T-helper 17 cell (primary cell): ENCODE data around the gene TENM4. TPM values are rescaled to one million over a fixed set of nuclear protein-coding genes. Genes with fewer than 3 reads are reported as not detected.

Experiments
- ATAC-seq: fragments of 150-1000 bp; cut with Tn5 transposase; 2 replicates; pipeline ENCODE4 v1.10.0; 2021; ENCODE audit warnings: mild to moderate bottlenecking, moderate library complexity
- DNase-seq, 3 donors: peaks; one replicate each; pipeline versions ENCODE4 v3.0.0 to v3.0.0-alpha.2; 2020 to 2021
- H3K9me3 ChIP-seq: one replicate; pipeline ENCODE4 v1.7.0; 2013; ENCODE audit warnings: low read length, mild to moderate bottlenecking; ENCODE audit not compliant: control insufficient read depth, poor library complexity, severe bottlenecking
- H3K27ac Mint-ChIP-seq: one replicate; pipeline ENCODE4 v1.8.0; 2022; ENCODE audit warnings: mild to moderate bottlenecking, moderate library complexity, mixed read lengths
- H3K27me3 Mint-ChIP-seq: one replicate; pipeline ENCODE4 v1.8.0; 2022; ENCODE audit warnings: mixed read lengths
- H3K36me3 Mint-ChIP-seq: one replicate; pipeline ENCODE4 v1.8.0; 2022; ENCODE audit warnings: low read depth, mixed read lengths
- H3K4me1 Mint-ChIP-seq: one replicate; pipeline ENCODE4 v1.8.0; 2022; ENCODE audit warnings: mild to moderate bottlenecking, mixed read lengths
- H3K4me3 Mint-ChIP-seq: one replicate; pipeline ENCODE4 v1.8.0; 2022; ENCODE audit warnings: mild to moderate bottlenecking, moderate library complexity, mixed read lengths
- total RNA-seq, 4 donors: library from RNA in 2 of 4; stranded (reverse) in 2 of 4; gene quantifications; one replicate each; pipeline ENCODE4 v1.2.3 and lab custom pipeline; 2022 to 2026

The TENM4 gene
- total RNA-seq, 2 donors from 2014 or later, result 0.31 to 0.97 TPM

GRCh38 chr11:78952890-78953289 lies 487.9 kb downstream of the TENM4 start:
- no peak overlapping the region for H3K4me3 Mint-ChIP-seq
- ATAC-seq, result no peak
- no peaks in the 10 kb centered on the region for H3K4me1 Mint-ChIP-seq

DNA sequence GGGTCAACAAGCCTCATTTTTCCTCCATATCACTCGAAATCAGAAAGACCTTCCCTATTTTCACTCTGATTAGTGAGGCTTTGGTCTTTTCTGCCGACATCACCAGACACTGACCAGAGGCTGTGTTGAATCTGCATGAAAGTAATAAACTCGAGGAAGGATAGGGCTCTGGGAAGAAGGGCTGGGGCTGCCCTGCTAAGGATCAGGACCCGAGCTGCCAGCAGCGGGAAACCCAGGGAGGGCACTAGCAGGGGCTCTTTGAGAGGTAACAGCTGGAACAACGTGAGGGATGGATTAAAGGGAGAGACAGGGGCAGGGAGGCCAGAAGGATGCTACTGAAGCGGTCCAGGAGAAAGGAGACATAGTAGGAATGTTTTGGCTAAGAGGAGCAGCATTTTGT lies 488.7 kb downstream of the TENM4 start:
- no peaks in the 10 kb centered on the region for H3K9me3 ChIP-seq
- no peak overlapping the region for H3K27ac Mint-ChIP-seq
- DNase-seq (no peak), ATAC-seq (no peak)
- peaks cover 30% of the 10 kb centered on the region for H3K27me3 Mint-ChIP-seq
- H3K4me1 Mint-ChIP-seq, result no peaks in the 10 kb centered on the region
- H3K4me3 Mint-ChIP-seq, result no peak overlapping the region
- H3K36me3 Mint-ChIP-seq, result no peaks in the 10 kb centered on the region

More at GRCh38 chr11:78952890-78953289, 487.9 kb downstream of the TENM4 start:
- DNase-seq, result no peak
- no peaks in the 10 kb centered on the region for H3K9me3 ChIP-seq
- Mint-ChIP-seq H3K27me3 (peaks cover 30% of the 10 kb centered on the region), H3K27ac (no peak overlapping the region), H3K36me3 (no peaks in the 10 kb centered on the region)

DNA sequence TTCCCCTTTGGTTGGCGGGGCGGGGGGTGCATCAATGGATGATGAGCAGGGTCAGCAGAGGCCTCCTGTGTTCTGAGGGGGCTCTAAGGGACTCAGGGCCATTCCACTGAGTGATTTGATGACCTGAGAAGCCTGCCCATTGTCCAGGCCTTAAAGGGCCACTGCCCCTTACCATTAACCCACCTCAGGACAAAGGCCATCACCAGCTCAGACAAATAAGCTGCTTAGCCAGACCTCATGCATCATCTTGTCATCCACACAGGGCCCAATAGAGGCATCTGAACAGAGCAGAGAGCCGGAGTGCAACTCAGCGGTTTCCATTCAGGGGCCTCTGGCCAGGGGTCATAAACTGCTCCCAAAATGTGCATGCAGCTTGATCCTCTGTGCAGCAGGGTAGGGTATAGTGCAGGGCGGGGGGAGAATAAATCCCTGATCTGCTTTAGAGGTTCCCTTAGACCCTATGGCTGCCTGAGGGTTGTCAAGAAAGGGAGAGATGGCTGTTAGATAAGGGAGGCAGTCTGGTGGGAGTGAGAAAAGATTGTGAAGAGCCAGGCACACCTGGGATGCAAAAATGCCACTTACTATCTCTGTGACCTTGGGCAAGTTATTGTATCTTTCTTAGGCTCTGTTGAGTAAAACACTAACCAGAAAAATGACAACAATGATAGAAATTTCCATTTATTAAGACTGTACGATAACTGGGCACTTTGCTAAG lies 490.7 kb downstream of the TENM4 start:
- Mint-ChIP-seq H3K4me3 (no peak overlapping the region), H3K27ac (no peak overlapping the region), H3K27me3 (peaks cover 25% of the 10 kb centered on the region), H3K36me3 (no peaks in the 10 kb centered on the region), H3K4me1 (no peaks in the 10 kb centered on the region)
- no peak for ATAC-seq
- no peak for DNase-seq
- H3K9me3 ChIP-seq, result no peaks in the 10 kb centered on the region

GRCh38 chr11:78946945-78947902 lies 493.6 kb downstream of the TENM4 start:
- no peaks in the 10 kb centered on the region for H3K36me3 Mint-ChIP-seq
- H3K4me1 Mint-ChIP-seq, result no peaks in the 10 kb centered on the region
- peaks cover 23% of the 10 kb centered on the region for H3K27me3 Mint-ChIP-seq
- DNase-seq, result no peak
- no peak for ATAC-seq
- no peak overlapping the region for H3K4me3 Mint-ChIP-seq
- H3K27ac Mint-ChIP-seq, result no peak overlapping the region
- no peaks in the 10 kb centered on the region for H3K9me3 ChIP-seq

DNA sequence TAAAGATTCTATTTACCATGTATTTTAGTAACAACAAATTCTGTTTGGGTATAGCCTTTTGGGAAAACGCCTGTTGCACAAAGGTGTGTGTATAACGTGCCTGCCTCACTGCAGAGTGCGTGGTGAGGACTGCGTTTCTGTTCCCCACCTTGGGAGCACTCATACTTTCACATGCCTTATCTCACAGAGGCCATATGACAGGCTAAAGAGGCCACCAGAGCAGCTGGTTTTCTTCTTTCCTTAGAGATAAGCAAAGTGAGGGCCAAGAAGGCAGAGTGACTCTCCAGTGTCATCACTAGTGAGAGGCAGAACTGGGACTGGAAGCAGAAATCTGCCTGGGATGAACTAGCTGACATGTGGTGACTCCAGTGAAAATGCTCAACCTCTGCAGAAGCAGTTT lies 497.0 kb downstream of the TENM4 start:
- H3K36me3 Mint-ChIP-seq, result no peaks in the 10 kb centered on the region
- H3K27ac Mint-ChIP-seq, result no peak overlapping the region
- H3K4me1 Mint-ChIP-seq, result no peaks in the 10 kb centered on the region
- H3K9me3 ChIP-seq, result no peaks in the 10 kb centered on the region
- ATAC-seq (no peak), DNase-seq (no peak)
- H3K27me3 Mint-ChIP-seq, result peaks cover 23% of the 10 kb centered on the region
- no peak overlapping the region for H3K4me3 Mint-ChIP-seq

DNA sequence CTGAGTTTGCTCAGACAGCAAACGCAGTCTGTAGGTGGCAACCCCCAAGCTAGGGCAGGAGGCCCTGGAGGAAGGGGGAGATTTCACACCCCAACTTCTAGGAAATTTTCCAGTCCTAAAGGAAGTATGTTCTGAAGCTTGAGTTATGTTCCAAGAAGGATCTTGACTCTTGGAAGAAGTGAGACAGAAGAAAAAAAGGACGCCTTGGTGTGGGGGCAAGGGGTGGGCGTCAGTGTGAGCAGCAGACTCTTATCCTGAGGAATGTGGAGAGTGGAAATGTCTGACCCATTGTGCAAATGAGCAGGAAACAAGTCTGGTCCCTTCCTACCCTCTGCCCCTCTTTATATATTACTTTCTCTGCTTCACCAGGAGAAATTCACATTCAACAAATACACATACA lies 497.7 kb downstream of the TENM4 start:
- no peak for ATAC-seq
- H3K36me3 Mint-ChIP-seq, result no peaks in the 10 kb centered on the region
- no peak overlapping the region for H3K27ac Mint-ChIP-seq
- no peaks in the 10 kb centered on the region for H3K4me1 Mint-ChIP-seq
- no peak overlapping the region for H3K4me3 Mint-ChIP-seq
- DNase-seq, result no peak
- no peaks in the 10 kb centered on the region for H3K9me3 ChIP-seq
- H3K27me3 Mint-ChIP-seq, result peaks cover 25% of the 10 kb centered on the region

GRCh38 chr11:78941226-78941851 lies 499.5 kb downstream of the TENM4 start:
- no peak overlapping the region for H3K27ac Mint-ChIP-seq
- H3K4me3 Mint-ChIP-seq, result no peak overlapping the region
- DNase-seq (no peak), ATAC-seq (no peak)
- no peaks in the 10 kb centered on the region for H3K9me3 ChIP-seq
- no peaks in the 10 kb centered on the region for H3K36me3 Mint-ChIP-seq
- peaks cover 28% of the 10 kb centered on the region for H3K27me3 Mint-ChIP-seq
- no peaks in the 10 kb centered on the region for H3K4me1 Mint-ChIP-seq

- Mint-ChIP-seq H3K36me3 (no peaks in the 10 kb centered on the region), H3K4me3 (no peak overlapping the region), H3K27ac (no peak overlapping the region), H3K4me1 (no peaks in the 10 kb centered on the region), H3K27me3 (peaks cover 28% of the 10 kb centered on the region)
- no peaks in the 10 kb centered on the region for H3K9me3 ChIP-seq
- DNase-seq, result no peak
- ATAC-seq, result no peak
These were observed 500.2 kb downstream of the TENM4 start for GRCh38 chr11:78940500-78941225.

DNA sequence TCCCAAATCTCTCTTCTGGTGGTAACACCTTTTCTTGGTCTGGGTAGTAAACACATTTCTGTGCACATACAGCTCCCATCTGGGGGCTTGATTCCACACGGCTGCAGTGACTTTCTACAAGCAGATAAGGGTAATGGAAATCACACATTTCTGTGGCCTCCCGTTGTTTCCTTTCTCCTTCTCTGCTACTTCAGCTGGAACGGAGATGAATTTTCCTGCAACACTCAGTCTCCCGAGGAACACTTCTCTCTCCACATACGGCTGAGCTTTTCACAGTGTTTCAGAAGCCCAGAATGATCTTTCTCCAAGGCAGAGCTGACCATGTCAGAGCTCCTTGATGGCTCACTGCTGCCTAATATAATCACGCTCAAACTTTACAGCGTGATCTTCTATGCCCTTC lies 501.9 kb downstream of the TENM4 start:
- H3K4me1 Mint-ChIP-seq, result no peaks in the 10 kb centered on the region
- no peak overlapping the region for H3K4me3 Mint-ChIP-seq
- H3K27ac Mint-ChIP-seq, result no peak overlapping the region
- no peaks in the 10 kb centered on the region for H3K36me3 Mint-ChIP-seq
- H3K9me3 ChIP-seq, result no peaks in the 10 kb centered on the region
- DNase-seq, result no peak
- peaks cover 28% of the 10 kb centered on the region for H3K27me3 Mint-ChIP-seq
- no peak for ATAC-seq

DNA sequence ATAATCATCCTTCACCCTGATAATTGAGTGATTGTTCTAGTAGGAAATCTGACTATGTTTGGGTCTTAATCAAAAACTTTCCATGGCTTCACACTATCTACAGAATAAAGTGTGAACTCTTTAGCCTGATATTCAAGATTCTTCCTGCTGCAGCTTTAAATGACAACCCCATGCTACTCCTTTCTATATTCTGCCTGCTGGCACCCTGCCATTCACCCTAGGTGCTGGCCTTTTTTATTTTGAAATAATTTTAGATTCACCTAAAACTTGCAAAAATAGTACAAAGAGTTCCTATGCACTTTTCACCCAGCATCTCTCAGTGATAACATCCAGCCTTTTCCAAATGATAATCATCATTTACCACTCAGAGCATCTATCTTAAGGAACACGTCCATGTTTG lies 502.8 kb downstream of the TENM4 start:
- ATAC-seq, result no peak
- no peaks in the 10 kb centered on the region for H3K4me1 Mint-ChIP-seq
- no peak for DNase-seq
- H3K27ac Mint-ChIP-seq, result no peak overlapping the region
- H3K27me3 Mint-ChIP-seq, result peaks cover 26% of the 10 kb centered on the region
- no peaks in the 10 kb centered on the region for H3K36me3 Mint-ChIP-seq
- H3K9me3 ChIP-seq, result no peaks in the 10 kb centered on the region
- no peak overlapping the region for H3K4me3 Mint-ChIP-seq

DNA sequence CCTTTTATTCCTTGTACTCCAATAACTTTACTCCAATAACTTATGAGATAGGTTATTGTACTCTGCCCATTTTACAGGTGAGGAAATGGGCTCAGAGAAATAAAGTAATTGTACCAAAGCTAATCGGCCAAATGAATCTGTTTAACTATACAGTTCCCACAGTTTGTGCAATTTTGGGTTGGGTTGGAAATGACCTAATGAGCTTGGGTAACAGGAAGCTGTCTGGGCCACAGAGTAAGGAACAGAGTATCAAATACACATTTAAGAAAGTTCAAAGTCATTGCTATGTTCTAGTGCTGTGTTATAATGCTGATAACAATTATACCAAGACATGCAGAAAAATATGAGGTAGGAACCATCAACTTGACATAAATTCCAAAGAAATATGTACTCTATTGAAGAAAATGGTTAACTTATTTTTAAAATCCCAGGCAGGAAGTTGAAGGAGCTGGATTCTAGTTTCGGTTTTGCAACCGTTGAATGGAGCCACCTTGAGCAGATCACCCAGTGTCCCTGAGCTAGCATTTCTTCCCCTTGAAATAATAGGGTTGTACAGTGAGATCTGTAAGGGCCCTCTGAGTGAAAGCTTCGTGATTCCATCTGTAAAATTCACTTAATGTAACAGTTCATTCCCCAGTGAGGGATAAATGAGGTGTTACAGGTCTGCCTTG lies 505.3 kb downstream of the TENM4 start:
- H3K9me3 ChIP-seq, result no peaks in the 10 kb centered on the region
- Mint-ChIP-seq H3K4me1 (no peaks in the 10 kb centered on the region), H3K27me3 (peaks cover 24% of the 10 kb centered on the region), H3K4me3 (no peak overlapping the region), H3K27ac (no peak overlapping the region), H3K36me3 (no peaks in the 10 kb centered on the region)
- DNase-seq (no peak), ATAC-seq (no peak)

GRCh38 chr11:78933350-78933749 lies 507.5 kb downstream of the TENM4 start:
- no peaks in the 10 kb centered on the region for H3K9me3 ChIP-seq
- DNase-seq, result no peak
- no peak for ATAC-seq
- H3K36me3 Mint-ChIP-seq, result no peaks in the 10 kb centered on the region
- H3K4me1 Mint-ChIP-seq, result no peaks in the 10 kb centered on the region
- H3K27ac Mint-ChIP-seq, result no peak overlapping the region
- H3K4me3 Mint-ChIP-seq, result no peak overlapping the region
- peaks cover 17% of the 10 kb centered on the region for H3K27me3 Mint-ChIP-seq
